Activated CD4-positive, alpha-beta T cell treated with anti-CD3 and anti-CD28 coated beads, Interleukin-2, amount 50 U/mL, for 48 hours (primary cell): ENCODE data around the gene INTS1.
"Not testable (repeated sequence)": the region's sequence is repeated elsewhere in the genome, so short reads cannot be mapped to it uniquely, and the experiment has no call there.

Experiments used
- DNase-seq, 2 experiments: peaks; one replicate each; pipeline ENCODE4 v3.0.0-alpha.2; 2020

Gene INTS1

GRCh38 chr7:1444214-1444924 lies 59.8 kb downstream of the INTS1 start:
- DNase-seq, result no peak

GRCh38 chr7:1443587-1444200 lies 60.5 kb downstream of the INTS1 start:
- not testable (repeated sequence) for DNase-seq

GRCh38 chr7:1442355-1443124 lies 61.6 kb downstream of the INTS1 start:
- DNase-seq, result no peak

- DNase-seq, result no peak
These were observed 62.4 kb downstream of the INTS1 start for GRCh38 chr7:1441615-1442354.

GRCh38 chr7:1440620-1441019 lies 63.6 kb downstream of the INTS1 start:
- no peak for DNase-seq

- DNase-seq, result no peak
These were observed 64.5 kb downstream of the INTS1 start for GRCh38 chr7:1439373-1440363.

GRCh38 chr7:1438821-1439220 lies 65.4 kb downstream of the INTS1 start:
- DNase-seq, result no peak

GRCh38 chr7:1438208-1438607 lies 66.0 kb downstream of the INTS1 start:
- DNase-seq, result no peak

GRCh38 chr7:1437155-1437880 lies 66.9 kb downstream of the INTS1 start:
- no peak for DNase-seq

- DNase-seq, result no peak
These were observed 67.6 kb downstream of the INTS1 start for GRCh38 chr7:1436608-1437007.

GRCh38 chr7:1434891-1435670 lies 69.1 kb downstream of the INTS1 start:
- DNase-seq, result no peak

GRCh38 chr7:1434165-1434718 lies 69.9 kb downstream of the INTS1 start:
- no peak for DNase-seq

GRCh38 chr7:1433128-1433920 lies 70.9 kb downstream of the INTS1 start:
- DNase-seq, result no peak

- DNase-seq, result peak; percentile 83 to 85
These were observed 71.6 kb downstream of the INTS1 start for GRCh38 chr7:1432411-1433082.

GRCh38 chr7:1431634-1432380 lies 72.4 kb downstream of the INTS1 start:
- no peak for DNase-seq

GRCh38 chr7:1431226-1431625 lies 73.0 kb downstream of the INTS1 start:
- DNase-seq, result no peak

GRCh38 chr7:1430056-1430845 lies 73.9 kb downstream of the INTS1 start:
- DNase-seq, result no peak
